WTC11 (cell line): ENCODE results near the gene ITGA8. TPM values are rescaled to one million over a fixed set of nuclear protein-coding genes. Genes with fewer than 3 reads are reported as not detected.

Experiments
- ATAC-seq: fragments of 200-7000 bp; cut with Tn5 transposase; 2 replicates; pipeline ENCODE4 v1.10.0; 2021; ENCODE audit warnings: mild to moderate bottlenecking, moderate library complexity
- CTCF ChIA-PET: fragments of 300-600 bp; sonication (Branson Sonifier 250); formaldehyde crosslinking; loops from one replicate; lab custom pipeline; 2021; ENCODE audit warnings: antibody characterized with exemption; lab: Charles Lee
- POLR2A ChIA-PET: fragments of 350-600 bp; sonication (Branson Sonifier 250); formaldehyde crosslinking; loops from one replicate; lab custom pipeline; 2021; ENCODE audit warnings: antibody characterized with exemption; lab: Charles Lee
- DNase-seq: peaks from one replicate; pipeline ENCODE4 v3.0.0; 2021; ENCODE audit warnings: low spot score
- H3K27ac Mint-ChIP-seq: 2 replicates; pipeline ENCODE4 v1.8.0; 2021; ENCODE audit warnings: mixed read lengths
- H3K27me3 Mint-ChIP-seq: 2 replicates; pipeline ENCODE4 v1.8.0; 2021; ENCODE audit warnings: low read depth, mild to moderate bottlenecking, moderate library complexity, mixed read lengths
- H3K36me3 Mint-ChIP-seq: 2 replicates; pipeline ENCODE4 v1.8.0; 2021; ENCODE audit warnings: mixed read lengths
- H3K4me1 Mint-ChIP-seq: 2 replicates; pipeline ENCODE4 v1.8.0; 2022; ENCODE audit warnings: mixed read lengths
- H3K4me3 Mint-ChIP-seq: 2 replicates; pipeline ENCODE4 v1.8.0; 2021; ENCODE audit warnings: mild to moderate bottlenecking, moderate library complexity, mixed read lengths
- H3K9me3 Mint-ChIP-seq: 2 replicates; pipeline ENCODE4 v1.8.0; 2021; ENCODE audit warnings: mixed read lengths
- ETV6 ChIP-seq: sonication (generic); formaldehyde crosslinking; IDR thresholded peaks from 2 replicates; pipeline ENCODE4 v1.8.1; 2022; ENCODE audit warnings: mild to moderate bottlenecking, missing genetic modification reagents
- GTF2I ChIP-seq: fragments of 250-450 bp; sonication (Bioruptor Pico); conservative IDR thresholded peaks from 2 replicates; pipeline ENCODE4 v1.4.0; 2021; ENCODE audit warnings: mild to moderate bottlenecking
- MXD4 ChIP-seq: fragments of 250-450 bp; sonication (Bioruptor Pico); IDR thresholded peaks from 2 replicates; pipeline ENCODE4 v1.8.0; 2021; ENCODE audit warnings: mild to moderate bottlenecking, moderate library complexity, borderline replicate concordance
- MYBL2 ChIP-seq: sonication (generic); formaldehyde crosslinking; IDR thresholded peaks from 2 replicates; pipeline ENCODE4 v1.8.1; 2023; ENCODE audit warnings: mild to moderate bottlenecking, moderate library complexity, missing genetic modification reagents
- NFATC4 ChIP-seq: fragments of 250-450 bp; sonication (Bioruptor Pico); IDR thresholded peaks from 2 replicates; pipeline ENCODE4 v1.9.0; 2021; ENCODE audit warnings: mild to moderate bottlenecking
- PRRX2 ChIP-seq: fragments of 250-450 bp; sonication (Bioruptor Pico); IDR thresholded peaks from 2 replicates; pipeline ENCODE4 v1.8.0; 2021; ENCODE audit warnings: mild to moderate bottlenecking
- RELA ChIP-seq: sonication (generic); formaldehyde crosslinking; IDR thresholded peaks from 2 replicates; pipeline ENCODE4 v1.8.1; 2022; ENCODE audit warnings: missing genetic modification reagents, mild to moderate bottlenecking, borderline replicate concordance
- TEAD4 ChIP-seq: sonication (generic); formaldehyde crosslinking; IDR thresholded peaks from 2 replicates; pipeline ENCODE4 v1.8.0; 2022; ENCODE audit warnings: mild to moderate bottlenecking, missing genetic modification reagents
- TP53 ChIP-seq: sonication (generic); formaldehyde crosslinking; IDR thresholded peaks from 2 replicates; pipeline ENCODE4 v1.8.1; 2023; ENCODE audit warnings: mild to moderate bottlenecking, missing genetic modification reagents
- ZNF423 ChIP-seq: fragments of 250-450 bp; sonication (Bioruptor Pico); IDR thresholded peaks from 2 replicates; pipeline ENCODE4 v2.1.2; 2022; ENCODE audit warnings: mild to moderate bottlenecking, moderate library complexity
- total RNA-seq: library from RNA; stranded (reverse); gene quantifications from 3 replicates; pipeline ENCODE4 v1.2.3, GENCODE V29; 2021
- TF ChIP-seq, protein P1 (sequence below): sonication (generic); formaldehyde crosslinking; IDR thresholded peaks from 2 replicates; pipeline ENCODE4 v1.8.1; 2023; ENCODE audit warnings: mild to moderate bottlenecking, missing genetic modification reagents, borderline replicate concordance
- TF ChIP-seq, protein P2 (sequence below): sonication (generic); formaldehyde crosslinking; IDR thresholded peaks from 2 replicates; pipeline ENCODE4 v1.8.0; 2023; ENCODE audit warnings: missing genetic modification reagents
- TF ChIP-seq, protein P3 (sequence below): sonication (generic); formaldehyde crosslinking; IDR thresholded peaks from 2 replicates; pipeline ENCODE4 v1.8.1; 2023; ENCODE audit warnings: mild to moderate bottlenecking, missing genetic modification reagents, moderate library complexity
- TF ChIP-seq, protein P4 (sequence below): sonication (generic); formaldehyde crosslinking; IDR thresholded peaks from 2 replicates; pipeline ENCODE4 v1.8.1; 2022; ENCODE audit warnings: mild to moderate bottlenecking, moderate library complexity, missing genetic modification reagents
- TF ChIP-seq, protein P5 (sequence below): sonication (generic); formaldehyde crosslinking; conservative IDR thresholded peaks from 2 replicates; pipeline ENCODE4 v1.8.1; 2022; ENCODE audit warnings: mild to moderate bottlenecking, missing genetic modification reagents
- TF ChIP-seq, protein P6 (sequence below): sonication (generic); formaldehyde crosslinking; conservative IDR thresholded peaks from 2 replicates; pipeline ENCODE4 v1.8.1; 2023; ENCODE audit warnings: mild to moderate bottlenecking, low read depth, missing genetic modification reagents, moderate library complexity
- TF ChIP-seq, protein P7 (sequence below): fragments of 250-450 bp; sonication (Bioruptor Pico); IDR thresholded peaks from 2 replicates; pipeline ENCODE4 v1.8.0; 2021; ENCODE audit warnings: mild to moderate bottlenecking
- TF ChIP-seq, protein P8 (sequence below): sonication (generic); formaldehyde crosslinking; IDR thresholded peaks from 2 replicates; pipeline ENCODE4 v1.8.0; 2022; ENCODE audit warnings: mild to moderate bottlenecking, missing genetic modification reagents
- TF ChIP-seq, protein P9 (sequence below): sonication (generic); formaldehyde crosslinking; IDR thresholded peaks from 2 replicates; pipeline ENCODE4 v1.8.1; 2022; ENCODE audit warnings: mild to moderate bottlenecking, missing genetic modification reagents, moderate library complexity, borderline replicate concordance
- TF ChIP-seq, protein P10 (sequence below): sonication (generic); formaldehyde crosslinking; IDR thresholded peaks from 2 replicates; pipeline ENCODE4 v1.8.1; 2023; ENCODE audit warnings: mild to moderate bottlenecking, moderate library complexity, missing genetic modification reagents

ITGA8 gene
- total RNA-seq, 1 experiment from 2014 or later, result not detected

DNA sequence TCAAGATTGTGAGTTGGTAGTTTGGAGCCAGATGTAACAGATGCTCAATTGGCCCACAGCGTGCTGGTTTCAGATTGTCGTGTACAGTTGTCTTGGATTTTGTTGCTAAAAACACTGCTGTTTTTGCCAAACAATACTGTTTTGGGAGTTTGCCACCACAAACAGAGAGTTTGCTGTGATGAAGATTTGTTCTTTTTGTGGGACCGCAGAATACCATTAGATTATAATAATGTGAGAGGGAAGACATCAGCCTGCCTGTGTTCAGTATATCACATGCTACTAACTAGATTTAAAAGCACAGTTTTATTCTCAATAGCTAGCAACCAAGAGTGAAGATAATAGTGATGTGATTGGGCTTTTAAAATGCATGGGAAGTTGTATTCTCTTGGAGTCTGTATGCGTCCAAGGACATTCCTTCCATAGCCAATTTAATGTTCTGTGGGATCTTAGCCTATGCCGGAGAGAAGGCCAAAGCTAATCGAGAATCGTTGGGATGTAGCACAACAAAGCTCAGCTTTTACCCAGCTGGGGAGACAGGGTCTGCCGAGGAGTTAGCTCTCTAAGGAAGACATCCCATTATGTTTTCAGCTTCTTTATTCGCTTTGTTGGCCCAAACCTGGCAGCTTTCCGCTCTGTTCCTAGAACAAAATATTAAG, 18.7 kb upstream of the ITGA8 start (continued):
- no peak for TF ChIP-seq MXD4 (CRISPR knock-in tag)
- TF ChIP-seq, protein P1, sequence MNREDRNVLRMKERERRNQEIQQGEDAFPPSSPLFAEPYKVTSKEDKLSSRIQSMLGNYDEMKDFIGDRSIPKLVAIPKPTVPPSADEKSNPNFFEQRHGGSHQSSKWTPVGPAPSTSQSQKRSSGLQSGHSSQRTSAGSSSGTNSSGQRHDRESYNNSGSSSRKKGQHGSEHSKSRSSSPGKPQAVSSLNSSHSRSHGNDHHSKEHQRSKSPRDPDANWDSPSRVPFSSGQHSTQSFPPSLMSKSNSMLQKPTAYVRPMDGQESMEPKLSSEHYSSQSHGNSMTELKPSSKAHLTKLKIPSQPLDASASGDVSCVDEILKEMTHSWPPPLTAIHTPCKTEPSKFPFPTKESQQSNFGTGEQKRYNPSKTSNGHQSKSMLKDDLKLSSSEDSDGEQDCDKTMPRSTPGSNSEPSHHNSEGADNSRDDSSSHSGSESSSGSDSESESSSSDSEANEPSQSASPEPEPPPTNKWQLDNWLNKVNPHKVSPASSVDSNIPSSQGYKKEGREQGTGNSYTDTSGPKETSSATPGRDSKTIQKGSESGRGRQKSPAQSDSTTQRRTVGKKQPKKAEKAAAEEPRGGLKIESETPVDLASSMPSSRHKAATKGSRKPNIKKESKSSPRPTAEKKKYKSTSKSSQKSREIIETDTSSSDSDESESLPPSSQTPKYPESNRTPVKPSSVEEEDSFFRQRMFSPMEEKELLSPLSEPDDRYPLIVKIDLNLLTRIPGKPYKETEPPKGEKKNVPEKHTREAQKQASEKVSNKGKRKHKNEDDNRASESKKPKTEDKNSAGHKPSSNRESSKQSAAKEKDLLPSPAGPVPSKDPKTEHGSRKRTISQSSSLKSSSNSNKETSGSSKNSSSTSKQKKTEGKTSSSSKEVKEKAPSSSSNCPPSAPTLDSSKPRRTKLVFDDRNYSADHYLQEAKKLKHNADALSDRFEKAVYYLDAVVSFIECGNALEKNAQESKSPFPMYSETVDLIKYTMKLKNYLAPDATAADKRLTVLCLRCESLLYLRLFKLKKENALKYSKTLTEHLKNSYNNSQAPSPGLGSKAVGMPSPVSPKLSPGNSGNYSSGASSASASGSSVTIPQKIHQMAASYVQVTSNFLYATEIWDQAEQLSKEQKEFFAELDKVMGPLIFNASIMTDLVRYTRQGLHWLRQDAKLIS (CRISPR knock-in tag), result no peak
- TF ChIP-seq, protein P2, sequence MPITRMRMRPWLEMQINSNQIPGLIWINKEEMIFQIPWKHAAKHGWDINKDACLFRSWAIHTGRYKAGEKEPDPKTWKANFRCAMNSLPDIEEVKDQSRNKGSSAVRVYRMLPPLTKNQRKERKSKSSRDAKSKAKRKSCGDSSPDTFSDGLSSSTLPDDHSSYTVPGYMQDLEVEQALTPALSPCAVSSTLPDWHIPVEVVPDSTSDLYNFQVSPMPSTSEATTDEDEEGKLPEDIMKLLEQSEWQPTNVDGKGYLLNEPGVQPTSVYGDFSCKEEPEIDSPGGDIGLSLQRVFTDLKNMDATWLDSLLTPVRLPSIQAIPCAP (CRISPR knock-in tag), result no peak
- no peak for TF ChIP-seq TEAD4 (CRISPR knock-in tag)
- no peak for TF ChIP-seq TP53 (CRISPR knock-in tag)
- TF ChIP-seq PRRX2, result no peak
- TF ChIP-seq ZNF423 (CRISPR knock-in tag), result no peak
- no peak for TF ChIP-seq MYBL2 (CRISPR knock-in tag)
- TF ChIP-seq, protein P3, sequence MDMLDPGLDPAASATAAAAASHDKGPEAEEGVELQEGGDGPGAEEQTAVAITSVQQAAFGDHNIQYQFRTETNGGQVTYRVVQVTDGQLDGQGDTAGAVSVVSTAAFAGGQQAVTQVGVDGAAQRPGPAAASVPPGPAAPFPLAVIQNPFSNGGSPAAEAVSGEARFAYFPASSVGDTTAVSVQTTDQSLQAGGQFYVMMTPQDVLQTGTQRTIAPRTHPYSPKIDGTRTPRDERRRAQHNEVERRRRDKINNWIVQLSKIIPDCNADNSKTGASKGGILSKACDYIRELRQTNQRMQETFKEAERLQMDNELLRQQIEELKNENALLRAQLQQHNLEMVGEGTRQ (CRISPR knock-in tag), result no peak
- TF ChIP-seq NFATC4, result no peak
- no peak for TF ChIP-seq GTF2I (CRISPR knock-in tag)
- TF ChIP-seq, protein P4, sequence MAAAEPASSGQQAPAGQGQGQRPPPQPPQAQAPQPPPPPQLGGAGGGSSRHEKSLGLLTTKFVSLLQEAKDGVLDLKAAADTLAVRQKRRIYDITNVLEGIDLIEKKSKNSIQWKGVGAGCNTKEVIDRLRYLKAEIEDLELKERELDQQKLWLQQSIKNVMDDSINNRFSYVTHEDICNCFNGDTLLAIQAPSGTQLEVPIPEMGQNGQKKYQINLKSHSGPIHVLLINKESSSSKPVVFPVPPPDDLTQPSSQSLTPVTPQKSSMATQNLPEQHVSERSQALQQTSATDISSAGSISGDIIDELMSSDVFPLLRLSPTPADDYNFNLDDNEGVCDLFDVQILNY (CRISPR knock-in tag), result no peak
- TF ChIP-seq, protein P5, sequence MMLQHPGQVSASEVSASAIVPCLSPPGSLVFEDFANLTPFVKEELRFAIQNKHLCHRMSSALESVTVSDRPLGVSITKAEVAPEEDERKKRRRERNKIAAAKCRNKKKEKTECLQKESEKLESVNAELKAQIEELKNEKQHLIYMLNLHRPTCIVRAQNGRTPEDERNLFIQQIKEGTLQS (CRISPR knock-in tag), result no peak

DNA sequence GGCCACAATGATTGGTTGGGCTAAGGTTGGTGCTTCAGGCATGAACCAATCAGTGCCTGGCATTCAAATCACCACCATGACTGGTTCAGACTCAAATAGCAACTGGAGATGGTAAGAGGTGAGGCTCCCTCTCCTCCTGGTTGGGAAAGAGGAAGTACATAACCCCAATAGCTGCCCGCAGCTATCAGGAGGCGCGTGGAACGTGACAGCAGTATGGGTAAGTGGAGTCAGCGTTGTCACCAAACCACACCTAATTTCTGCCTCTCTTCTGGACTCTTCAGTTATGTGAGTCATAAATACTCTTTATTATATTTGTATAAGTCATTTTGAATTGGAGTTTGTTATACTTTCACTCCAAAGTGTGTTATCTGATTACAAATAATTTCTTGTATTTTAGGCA, 17.9 kb upstream of the ITGA8 start:
- CTCF ChIA-PET, result interaction anchor here (1.0 kb wide), 1 partner anchor 18 kb away, joined by 5 read pairs; the partner anchor contains the start of gene ITGA8
- H3K4me3 Mint-ChIP-seq, result no peak overlapping the region
- H3K9me3 Mint-ChIP-seq, result peaks cover 12% of the 10 kb centered on the region
- H3K27me3 Mint-ChIP-seq, result no peaks in the 10 kb centered on the region; the same call in 1 of the 2 replicates
- no peak overlapping the region for H3K27ac Mint-ChIP-seq
- peaks cover 5% of the 10 kb centered on the region; the same call in 1 of the 2 replicates for H3K36me3 Mint-ChIP-seq
- ATAC-seq (no peak), DNase-seq (no peak)
- H3K4me1 Mint-ChIP-seq, result no peaks in the 10 kb centered on the region
- POLR2A ChIA-PET, result no interaction called here
- TF ChIP-seq, protein P6, sequence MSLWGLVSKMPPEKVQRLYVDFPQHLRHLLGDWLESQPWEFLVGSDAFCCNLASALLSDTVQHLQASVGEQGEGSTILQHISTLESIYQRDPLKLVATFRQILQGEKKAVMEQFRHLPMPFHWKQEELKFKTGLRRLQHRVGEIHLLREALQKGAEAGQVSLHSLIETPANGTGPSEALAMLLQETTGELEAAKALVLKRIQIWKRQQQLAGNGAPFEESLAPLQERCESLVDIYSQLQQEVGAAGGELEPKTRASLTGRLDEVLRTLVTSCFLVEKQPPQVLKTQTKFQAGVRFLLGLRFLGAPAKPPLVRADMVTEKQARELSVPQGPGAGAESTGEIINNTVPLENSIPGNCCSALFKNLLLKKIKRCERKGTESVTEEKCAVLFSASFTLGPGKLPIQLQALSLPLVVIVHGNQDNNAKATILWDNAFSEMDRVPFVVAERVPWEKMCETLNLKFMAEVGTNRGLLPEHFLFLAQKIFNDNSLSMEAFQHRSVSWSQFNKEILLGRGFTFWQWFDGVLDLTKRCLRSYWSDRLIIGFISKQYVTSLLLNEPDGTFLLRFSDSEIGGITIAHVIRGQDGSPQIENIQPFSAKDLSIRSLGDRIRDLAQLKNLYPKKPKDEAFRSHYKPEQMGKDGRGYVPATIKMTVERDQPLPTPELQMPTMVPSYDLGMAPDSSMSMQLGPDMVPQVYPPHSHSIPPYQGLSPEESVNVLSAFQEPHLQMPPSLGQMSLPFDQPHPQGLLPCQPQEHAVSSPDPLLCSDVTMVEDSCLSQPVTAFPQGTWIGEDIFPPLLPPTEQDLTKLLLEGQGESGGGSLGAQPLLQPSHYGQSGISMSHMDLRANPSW, result no peak
- no peak for TF ChIP-seq ZNF423 (CRISPR knock-in tag)
- TF ChIP-seq RELA (CRISPR knock-in tag), result no peak
- TF ChIP-seq ETV6 (CRISPR knock-in tag), result no peak
- TF ChIP-seq, protein P7, sequence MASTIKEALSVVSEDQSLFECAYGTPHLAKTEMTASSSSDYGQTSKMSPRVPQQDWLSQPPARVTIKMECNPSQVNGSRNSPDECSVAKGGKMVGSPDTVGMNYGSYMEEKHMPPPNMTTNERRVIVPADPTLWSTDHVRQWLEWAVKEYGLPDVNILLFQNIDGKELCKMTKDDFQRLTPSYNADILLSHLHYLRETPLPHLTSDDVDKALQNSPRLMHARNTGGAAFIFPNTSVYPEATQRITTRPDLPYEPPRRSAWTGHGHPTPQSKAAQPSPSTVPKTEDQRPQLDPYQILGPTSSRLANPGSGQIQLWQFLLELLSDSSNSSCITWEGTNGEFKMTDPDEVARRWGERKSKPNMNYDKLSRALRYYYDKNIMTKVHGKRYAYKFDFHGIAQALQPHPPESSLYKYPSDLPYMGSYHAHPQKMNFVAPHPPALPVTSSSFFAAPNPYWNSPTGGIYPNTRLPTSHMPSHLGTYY (CRISPR knock-in tag), result no peak
- TF ChIP-seq, protein P8, sequence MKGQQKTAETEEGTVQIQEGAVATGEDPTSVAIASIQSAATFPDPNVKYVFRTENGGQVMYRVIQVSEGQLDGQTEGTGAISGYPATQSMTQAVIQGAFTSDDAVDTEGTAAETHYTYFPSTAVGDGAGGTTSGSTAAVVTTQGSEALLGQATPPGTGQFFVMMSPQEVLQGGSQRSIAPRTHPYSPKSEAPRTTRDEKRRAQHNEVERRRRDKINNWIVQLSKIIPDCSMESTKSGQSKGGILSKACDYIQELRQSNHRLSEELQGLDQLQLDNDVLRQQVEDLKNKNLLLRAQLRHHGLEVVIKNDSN, result no peak
- TF ChIP-seq, protein P9, sequence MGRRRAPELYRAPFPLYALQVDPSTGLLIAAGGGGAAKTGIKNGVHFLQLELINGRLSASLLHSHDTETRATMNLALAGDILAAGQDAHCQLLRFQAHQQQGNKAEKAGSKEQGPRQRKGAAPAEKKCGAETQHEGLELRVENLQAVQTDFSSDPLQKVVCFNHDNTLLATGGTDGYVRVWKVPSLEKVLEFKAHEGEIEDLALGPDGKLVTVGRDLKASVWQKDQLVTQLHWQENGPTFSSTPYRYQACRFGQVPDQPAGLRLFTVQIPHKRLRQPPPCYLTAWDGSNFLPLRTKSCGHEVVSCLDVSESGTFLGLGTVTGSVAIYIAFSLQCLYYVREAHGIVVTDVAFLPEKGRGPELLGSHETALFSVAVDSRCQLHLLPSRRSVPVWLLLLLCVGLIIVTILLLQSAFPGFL (CRISPR knock-in tag), result no peak
- TF ChIP-seq, protein P10, sequence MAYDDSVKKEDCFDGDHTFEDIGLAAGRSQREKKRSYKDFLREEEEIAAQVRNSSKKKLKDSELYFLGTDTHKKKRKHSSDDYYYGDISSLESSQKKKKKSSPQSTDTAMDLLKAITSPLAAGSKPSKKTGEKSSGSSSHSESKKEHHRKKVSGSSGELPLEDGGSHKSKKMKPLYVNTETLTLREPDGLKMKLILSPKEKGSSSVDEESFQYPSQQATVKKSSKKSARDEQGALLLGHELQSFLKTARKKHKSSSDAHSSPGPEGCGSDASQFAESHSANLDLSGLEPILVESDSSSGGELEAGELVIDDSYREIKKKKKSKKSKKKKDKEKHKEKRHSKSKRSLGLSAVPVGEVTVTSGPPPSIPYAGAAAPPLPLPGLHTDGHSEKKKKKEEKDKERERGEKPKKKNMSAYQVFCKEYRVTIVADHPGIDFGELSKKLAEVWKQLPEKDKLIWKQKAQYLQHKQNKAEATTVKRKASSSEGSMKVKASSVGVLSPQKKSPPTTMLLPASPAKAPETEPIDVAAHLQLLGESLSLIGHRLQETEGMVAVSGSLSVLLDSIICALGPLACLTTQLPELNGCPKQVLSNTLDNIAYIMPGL (CRISPR knock-in tag), result no peak
- TF ChIP-seq, protein P5 (CRISPR knock-in tag), result no peak
